NCI-H1436 treated with DMSO at 0.1 percent for 48 hours (cell line): ENCODE data around the gene HERC3.
A peak's percentile ranks its signal among the peaks of the same experiment; 100 is the strongest.
"Not testable (repeated sequence)": the region's sequence is repeated elsewhere in the genome, so short reads cannot be mapped to it uniquely, and the experiment has no call there.

ENCODE experiments used
- DNase-seq: peaks from one replicate; lab custom pipeline; 2025; lab: John Stamatoyannopoulos, UW

HERC3 gene

GRCh38 chr4:88609387-88609786 lies 17.1 kb downstream of the HERC3 start:
- no peak for DNase-seq

DNA sequence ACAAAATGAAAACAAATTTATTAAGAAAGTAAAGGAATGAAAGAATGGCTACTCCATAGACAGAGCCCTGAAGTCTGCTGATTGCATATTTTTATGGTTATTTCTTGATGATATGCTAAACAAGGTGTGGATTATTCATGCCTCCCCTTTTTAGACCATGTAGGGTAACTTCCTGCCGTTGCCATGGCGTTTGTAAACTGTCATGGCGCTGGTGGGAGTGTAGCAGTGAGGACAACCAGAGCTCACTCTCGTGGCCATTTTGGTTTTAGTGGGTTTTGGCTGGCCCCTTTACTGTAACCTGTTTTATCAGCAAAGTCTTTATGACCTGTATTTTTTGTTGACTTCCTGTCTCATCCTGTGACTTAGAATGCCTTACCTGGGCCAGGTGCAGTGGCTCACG lies 17.5 kb downstream of the HERC3 start:
- not testable (repeated sequence) for DNase-seq

GRCh38 chr4:88610771-88611170 lies 18.5 kb downstream of the HERC3 start:
- DNase-seq: no peak

DNA sequence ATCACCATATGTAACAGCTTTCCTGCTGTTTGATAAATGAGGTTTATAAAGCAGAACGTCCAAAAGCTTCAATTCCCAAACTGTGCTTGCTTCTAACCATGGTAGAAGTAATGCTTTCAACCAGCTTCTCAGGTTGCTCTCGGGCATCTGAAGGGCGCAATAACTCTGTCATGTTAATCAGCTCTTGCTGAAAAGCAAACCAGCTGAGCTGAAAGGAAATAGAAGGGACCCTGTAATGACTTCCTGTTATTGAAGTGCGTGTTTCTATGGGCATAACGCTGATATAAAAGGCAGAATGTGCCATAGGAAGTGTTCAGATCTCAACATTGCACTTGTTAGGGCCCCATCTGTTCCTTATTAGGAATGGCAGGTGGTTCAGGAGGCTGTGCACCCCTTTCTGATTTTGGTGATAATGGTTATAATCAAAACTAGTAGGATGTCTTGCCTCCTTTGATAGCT lies 21.2 kb downstream of the HERC3 start:
- DNase-seq: peak; percentile 74

- DNase-seq: no peak
These were observed 21.8 kb downstream of the HERC3 start for GRCh38 chr4:88614058-88614457.

GRCh38 chr4:88616275-88617150 lies 24.2 kb downstream of the HERC3 start:
- DNase-seq: no peak

GRCh38 chr4:88618782-88619485 lies 26.7 kb downstream of the HERC3 start:
- DNase-seq: no peak

GRCh38 chr4:88619971-88620370 lies 27.7 kb downstream of the HERC3 start:
- DNase-seq: no peak

GRCh38 chr4:88621763-88622327 lies 29.6 kb downstream of the HERC3 start:
- no peak for DNase-seq

GRCh38 chr4:88623097-88623496 lies 30.8 kb downstream of the HERC3 start:
- no peak for DNase-seq

DNA sequence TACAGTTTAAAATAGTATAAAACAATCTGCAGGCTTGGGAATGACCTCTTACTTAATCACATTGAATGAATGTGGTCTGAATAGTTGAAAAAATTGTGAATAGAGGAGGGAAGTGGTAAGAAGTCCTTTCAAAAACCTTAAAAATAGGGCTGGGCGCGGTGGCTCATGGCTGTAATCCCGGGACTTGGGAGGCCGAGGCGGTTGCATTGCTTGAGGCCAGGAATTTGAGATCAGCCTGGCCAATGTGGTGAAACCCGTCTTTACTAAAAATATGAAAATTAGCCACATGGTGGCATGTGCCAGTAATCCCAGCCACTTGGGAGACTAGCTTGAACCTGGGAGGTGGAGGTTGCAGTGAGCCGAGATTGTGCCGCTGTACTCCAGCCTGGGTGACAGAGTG lies 36.5 kb downstream of the HERC3 start:
- DNase-seq: no peak

DNA sequence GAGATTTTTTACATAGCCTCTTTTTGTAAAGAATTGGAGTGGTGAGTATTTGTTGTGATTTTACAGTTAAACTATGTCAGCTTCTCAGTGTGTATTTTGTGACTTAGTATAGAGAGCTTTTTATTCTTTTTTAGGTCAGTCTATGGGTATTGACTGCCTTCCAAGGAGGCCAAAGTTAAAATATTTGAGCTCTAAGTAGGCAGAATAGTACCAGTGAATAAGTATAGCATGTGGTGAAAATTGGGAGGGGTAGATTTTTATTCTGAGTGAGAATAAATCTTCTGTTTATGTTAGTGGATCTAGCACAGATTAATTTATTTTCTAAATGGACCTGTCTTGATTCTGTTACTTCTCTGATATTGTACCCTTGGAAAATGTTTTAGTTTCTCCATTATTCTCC lies 37.5 kb downstream of the HERC3 start:
- DNase-seq: no peak

- no peak for DNase-seq
These were observed 38.5 kb downstream of the HERC3 start for GRCh38 chr4:88630756-88631155.

DNA sequence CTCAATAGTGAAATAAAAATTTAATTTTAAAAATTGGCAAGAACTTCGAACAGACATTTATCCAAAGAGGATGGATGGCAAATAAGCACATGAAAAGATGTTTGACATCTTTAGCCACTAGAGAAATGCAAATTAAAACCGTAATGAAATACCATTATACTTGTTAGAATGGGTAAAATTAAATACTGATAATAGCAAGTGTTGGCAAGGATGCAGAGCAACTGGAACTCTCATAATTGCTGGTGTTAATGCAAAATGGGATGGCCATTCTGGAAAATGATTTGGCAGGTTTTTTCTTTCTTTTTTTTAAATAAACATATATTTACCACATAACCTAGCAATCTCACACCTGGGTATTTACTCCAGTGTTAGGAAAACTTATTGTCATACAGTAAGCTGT lies 51.7 kb downstream of the HERC3 start:
- DNase-seq: no peak

- no peak for DNase-seq
These were observed 53.7 kb downstream of the HERC3 start for GRCh38 chr4:88645994-88646393.

DNA sequence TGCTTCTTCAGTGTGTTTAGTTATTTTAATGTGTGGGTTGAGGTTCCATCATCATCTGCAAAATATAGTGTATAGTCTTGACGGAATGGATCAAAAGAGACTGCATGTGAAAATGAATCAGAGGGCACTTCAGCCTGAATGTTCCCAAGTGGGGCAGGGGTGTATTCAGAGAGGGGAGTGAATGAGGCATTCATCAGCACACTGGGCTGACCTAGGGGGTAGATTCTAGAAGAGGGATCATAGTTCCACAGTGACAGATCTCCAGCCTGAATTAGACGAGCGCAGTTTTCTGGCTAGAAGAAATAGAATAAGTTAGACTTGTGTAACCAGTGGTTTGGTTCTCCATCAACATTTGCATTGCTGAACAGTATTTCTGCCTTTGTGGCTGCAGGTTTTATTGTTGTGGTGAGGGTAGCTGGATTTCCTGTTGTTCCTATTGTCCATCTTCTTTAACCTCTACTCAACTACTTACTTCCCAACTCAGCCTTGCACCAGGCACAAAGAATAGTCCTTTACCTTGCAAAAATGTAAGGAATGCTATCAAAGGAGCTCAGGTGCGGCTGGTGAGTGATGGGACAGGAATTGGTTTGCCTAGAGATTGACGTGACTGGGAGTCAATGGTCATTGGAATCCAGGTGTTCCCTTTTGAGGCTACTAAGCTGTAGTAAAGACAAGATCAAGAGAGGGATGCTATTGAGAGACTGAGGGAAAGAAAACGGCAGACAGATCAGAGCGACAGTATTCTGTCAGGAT lies 54.4 kb downstream of the HERC3 start:
- DNase-seq: no peak

GRCh38 chr4:88649716-88650115 lies 57.4 kb downstream of the HERC3 start:
- no peak for DNase-seq

GRCh38 chr4:88653371-88653946 lies 61.2 kb downstream of the HERC3 start:
- DNase-seq: no peak

DNA sequence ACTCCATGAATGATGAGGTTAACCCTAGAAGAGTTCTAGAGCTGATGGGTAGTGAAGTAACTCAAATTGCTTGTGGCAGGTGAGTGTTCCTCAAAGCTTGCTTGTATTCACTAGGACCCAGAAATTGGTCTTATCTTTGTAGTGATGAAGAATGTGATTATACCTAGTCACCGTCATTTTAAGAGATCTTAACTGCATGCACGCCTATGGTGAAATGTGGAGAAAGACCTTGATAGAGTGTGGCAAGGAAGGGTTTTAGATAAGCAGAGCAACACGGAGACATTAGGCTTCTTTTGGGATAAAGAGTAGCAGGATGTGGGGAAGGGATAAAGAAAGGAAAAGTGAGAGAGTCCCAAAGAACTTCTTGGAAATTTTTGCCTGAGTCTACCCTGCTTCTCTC lies 62.9 kb downstream of the HERC3 start:
- no peak for DNase-seq

- no peak for DNase-seq
These were observed 67.0 kb downstream of the HERC3 start for GRCh38 chr4:88659055-88659889.

DNA sequence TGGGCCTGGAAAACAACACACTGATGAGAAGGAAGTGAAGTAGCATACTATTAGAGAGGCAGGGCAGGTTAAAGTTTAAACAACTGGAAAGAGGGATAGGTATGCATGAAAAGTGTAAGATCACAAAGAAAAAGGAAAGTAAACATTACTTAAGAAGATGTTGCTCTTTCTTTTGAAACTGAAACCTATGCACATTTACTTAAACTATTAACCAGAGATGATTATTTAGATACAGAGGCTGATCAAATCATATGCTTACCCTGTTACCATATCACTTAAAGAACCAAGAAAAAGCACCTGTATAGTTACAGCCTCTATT lies 67.6 kb downstream of the HERC3 start:
- DNase-seq: no peak
